GM23248 (cell line): Measurements from ENCODE around the gene SPATS2.

Source experiments
- EZH2 ChIP-seq: fragments of 200-600 bp; sonication (generic); IDR thresholded peaks from 2 replicates; pipeline ENCODE4 v1.6.1; 2018; ENCODE audit warnings: antibody characterized with exemption, mild to moderate bottlenecking; ENCODE audit not compliant: insufficient read depth, poor library complexity, severe bottlenecking
- EZH2phosphoT487 ChIP-seq: fragments of 200-600 bp; sonication (generic); IDR thresholded peaks from 2 replicates; pipeline ENCODE4 v1.6.1; 2018; ENCODE audit warnings: antibody characterized with exemption, moderate library complexity, mild to moderate bottlenecking, low read depth; ENCODE audit not compliant: insufficient read depth

DNA sequence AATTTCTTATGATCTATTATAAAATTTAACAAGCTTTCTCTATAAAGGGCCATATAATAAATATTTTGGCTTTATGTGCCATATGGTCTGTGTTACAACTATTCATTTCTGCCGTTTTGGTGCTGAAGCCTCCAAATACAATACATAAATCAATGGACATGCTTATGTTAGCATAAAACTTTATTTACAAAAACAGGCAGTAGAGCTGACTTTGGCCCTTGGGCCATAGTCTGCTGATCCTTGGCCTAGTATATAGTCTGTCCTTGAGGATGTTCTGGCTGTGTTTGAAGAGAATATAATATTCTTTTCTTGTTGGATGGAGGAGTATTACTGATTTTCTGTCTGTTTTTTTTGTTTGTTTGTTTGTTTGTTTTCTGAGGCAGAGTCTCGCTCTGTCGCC, 81.6 kb downstream of the SPATS2 start:
- TF ChIP-seq EZH2phosphoT487 (no peak), EZH2 (no peak)
